Large intestine (tissue), 3 donors: ENCODE measurements around the gene PLVAP. TPM values are rescaled to one million over a fixed set of nuclear protein-coding genes. Genes with fewer than 3 reads are reported as not detected.
A peak's percentile ranks its signal among the peaks of the same experiment; 100 is the strongest.

ENCODE experiments used
- DNase-seq, 2 donors: peaks; one replicate each; pipeline versions ENCODE4 v3.0.0 to v3.0.0-alpha.2; 2013
- H3K27ac ChIP-seq: one replicate; pipeline ENCODE4 v1.5.1; 2013; ENCODE audit warnings: low read length
- H3K27me3 ChIP-seq: 2 replicates; pipeline ENCODE4 v1.6.1; 2013; ENCODE audit warnings: low read length; ENCODE audit not compliant: control insufficient read depth, insufficient read depth
- H3K36me3 ChIP-seq: 2 replicates; pipeline ENCODE4 v1.6.1; 2013; ENCODE audit warnings: low read length; ENCODE audit not compliant: control insufficient read depth, insufficient read depth
- H3K4me1 ChIP-seq: one replicate; pipeline ENCODE4 v1.6.1; 2013; ENCODE audit warnings: low read length; ENCODE audit not compliant: control insufficient read depth, insufficient read depth
- H3K4me3 ChIP-seq: one replicate; pipeline ENCODE4 v1.5.1; 2013; ENCODE audit warnings: low read length
- H3K9me3 ChIP-seq: one replicate; pipeline ENCODE4 v1.6.1; 2013; ENCODE audit warnings: mild to moderate bottlenecking, low read depth, low read length, moderate library complexity; ENCODE audit not compliant: control insufficient read depth
- WGBS: methylation state at CpG from one replicate; pipeline ENCODE4 v1.1.5; 2013; ENCODE audit warnings: low lambda C conversion rate; ENCODE audit not compliant: insufficient coverage; 5-methylcytosine and 5-hydroxymethylcytosine counted together
- polyA plus RNA-seq: library from polyadenylated mRNA; unstranded; fragments of 120-200 nt; gene quantifications from one replicate; pipeline ENCODE4 v1.2.1, GENCODE V29; 2013

PLVAP gene
- polyA plus RNA-seq, 1 donor = 35.6 TPM

DNA sequence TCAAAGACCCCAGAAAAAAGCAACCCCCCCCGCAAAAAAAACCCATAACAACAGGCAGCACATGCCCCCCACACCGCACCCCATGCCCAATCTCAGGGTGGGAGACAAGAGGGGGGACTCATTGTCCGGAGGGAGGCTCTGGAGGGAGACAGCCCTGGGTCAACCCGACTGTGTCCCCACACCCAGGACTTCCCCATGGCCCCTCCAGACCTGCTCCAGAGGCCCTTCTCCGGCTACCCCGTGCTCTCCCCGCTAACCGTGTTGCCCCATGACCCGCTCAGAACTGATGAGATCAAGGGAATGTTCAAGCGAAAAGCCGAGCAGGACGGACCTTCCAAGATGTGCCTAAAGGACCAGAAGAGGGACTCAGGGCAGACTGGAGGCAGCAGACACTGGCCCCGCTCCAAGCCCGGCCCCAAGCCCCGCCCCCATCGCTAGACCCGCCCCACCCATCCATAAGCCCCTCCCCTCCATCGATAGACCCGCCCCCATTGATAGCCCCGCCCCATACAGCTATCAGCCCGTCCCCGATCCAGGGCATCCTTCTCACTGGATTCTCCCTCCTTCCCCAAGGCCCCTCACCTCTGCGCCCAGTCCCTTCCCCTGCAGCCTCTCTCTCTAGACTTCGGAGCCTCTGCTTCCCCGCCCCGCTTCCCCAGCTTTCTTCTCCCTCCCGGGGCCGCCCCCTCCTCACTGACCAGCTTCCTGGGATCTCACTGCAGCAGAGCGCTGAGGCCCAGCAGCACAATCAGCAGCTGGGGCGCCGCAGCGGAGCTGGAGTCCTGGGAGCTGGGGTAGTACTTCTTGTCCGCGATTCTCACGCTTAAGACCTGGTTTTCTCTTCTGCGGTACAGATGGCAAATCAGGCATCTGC is 26.1 kb upstream of the PLVAP start:
- no peak overlapping the region for H3K27ac ChIP-seq

DNA sequence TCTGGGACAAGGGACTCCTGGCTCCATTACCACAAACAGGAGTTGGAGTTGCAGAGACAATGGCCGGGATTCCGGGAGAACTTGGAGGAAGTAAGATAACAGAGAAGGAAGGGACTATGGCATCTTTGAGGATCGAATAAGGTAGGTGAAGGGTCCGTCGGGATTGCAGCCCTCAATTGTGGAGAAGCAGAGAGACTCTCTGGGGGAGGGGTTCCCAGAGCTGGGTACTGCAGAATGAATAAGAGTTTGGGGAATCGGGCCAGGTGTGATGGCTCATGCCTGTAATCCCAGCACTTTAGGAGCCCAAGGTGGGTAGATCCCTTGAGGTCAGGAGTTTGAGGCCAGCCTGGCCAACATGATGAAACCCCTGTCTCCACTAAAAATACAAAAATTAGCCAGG is 24.5 kb upstream of the PLVAP start:
- Histone ChIP-seq H3K9me3 (no peaks in the 10 kb centered on the region), H3K36me3 (peaks cover 2% of the 10 kb centered on the region), H3K27me3 (no peaks in the 10 kb centered on the region), H3K27ac (no peak overlapping the region), H3K4me3 (no peak overlapping the region), H3K4me1 (no peaks in the 10 kb centered on the region)
- no peak for DNase-seq
- no CpG with 5 or more reads among the region's 6 CpGs for WGBS

More for the DNA sequence above, 26.1 kb upstream of the PLVAP start:
- Histone ChIP-seq H3K4me3 (no peak overlapping the region), H3K9me3 (no peaks in the 10 kb centered on the region), H3K36me3 (peaks cover 2% of the 10 kb centered on the region), H3K27me3 (no peaks in the 10 kb centered on the region), H3K4me1 (no peaks in the 10 kb centered on the region)
- WGBS = no CpG with 5 or more reads among the region's 36 CpGs
- no peak for DNase-seq

DNA sequence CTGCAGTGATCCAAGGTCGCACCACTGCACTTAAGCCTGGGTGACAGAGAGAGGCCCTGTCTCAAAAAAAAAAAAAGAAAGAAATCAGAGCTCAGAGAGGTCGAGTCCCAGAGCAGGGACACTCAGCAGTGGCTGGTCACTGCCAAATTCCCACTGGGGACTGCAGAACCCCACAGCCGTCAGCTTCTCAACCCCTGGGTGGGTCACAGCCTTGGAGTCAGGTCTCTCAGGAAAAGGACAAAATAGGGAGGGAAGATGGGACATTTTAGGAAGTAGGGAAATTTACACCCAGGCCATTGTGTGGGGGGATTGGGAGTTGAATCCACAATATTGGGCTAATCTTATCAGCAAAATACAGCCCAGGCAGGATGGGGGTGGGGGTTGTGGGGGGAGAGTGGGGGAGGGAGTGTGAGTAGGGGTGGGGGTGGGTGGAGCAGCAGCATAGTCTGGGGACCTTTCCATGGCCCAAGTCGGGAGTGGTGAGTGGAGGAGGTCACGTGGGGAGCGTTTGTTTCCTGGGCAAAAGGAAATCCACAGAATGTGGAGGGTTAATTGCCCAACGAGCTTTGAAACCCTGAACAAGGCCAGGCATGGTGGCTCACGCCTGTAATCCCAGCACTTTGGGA is 21.9 kb upstream of the PLVAP start:
- peaks cover 2% of the 10 kb centered on the region for H3K36me3 ChIP-seq

DNA sequence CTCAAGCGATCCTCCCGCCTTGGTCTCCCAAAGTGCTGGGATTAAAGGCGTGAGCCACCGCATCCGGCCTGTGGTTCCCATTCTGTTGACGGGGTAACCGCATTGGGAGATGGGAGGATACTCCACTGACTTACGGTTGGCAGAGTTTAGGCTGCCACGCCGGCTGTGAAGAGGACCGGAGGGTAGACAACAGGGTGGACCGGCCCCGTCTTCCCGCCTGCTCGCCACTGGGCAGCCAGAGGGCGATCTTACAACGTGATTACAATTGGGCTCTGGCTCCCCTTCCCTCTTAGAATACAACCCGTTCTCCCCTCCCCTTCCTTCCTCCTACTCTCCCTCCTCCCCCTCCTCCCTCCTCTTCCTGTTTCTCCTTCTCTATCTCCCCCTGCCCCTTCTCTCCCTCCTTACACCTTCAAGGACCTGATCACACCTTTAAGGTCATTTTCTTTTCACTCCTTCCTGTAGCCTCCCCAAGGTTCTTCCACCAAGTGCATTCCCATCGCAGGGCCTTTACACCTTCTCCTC is 17.8 kb upstream of the PLVAP start:
- DNase-seq = no peak
- 0% methylated on average over 1 of the region's 19 CpGs for WGBS
- no peaks in the 10 kb centered on the region for H3K36me3 ChIP-seq
- peaks cover 42% of the 10 kb centered on the region for H3K27me3 ChIP-seq
- no peaks in the 10 kb centered on the region for H3K9me3 ChIP-seq
- H3K27ac ChIP-seq = no peak overlapping the region
- peaks cover 7% of the 10 kb centered on the region for H3K4me1 ChIP-seq
- H3K4me3 ChIP-seq = no peak overlapping the region

More for the DNA sequence above, 21.9 kb upstream of the PLVAP start:
- WGBS = no CpG with 5 or more reads among the region's 8 CpGs
- DNase-seq = no peak
- H3K4me3 ChIP-seq = no peak overlapping the region
- no peak overlapping the region for H3K27ac ChIP-seq
- H3K9me3 ChIP-seq = no peaks in the 10 kb centered on the region
- no peaks in the 10 kb centered on the region for H3K4me1 ChIP-seq
- peaks cover 13% of the 10 kb centered on the region for H3K27me3 ChIP-seq

DNA sequence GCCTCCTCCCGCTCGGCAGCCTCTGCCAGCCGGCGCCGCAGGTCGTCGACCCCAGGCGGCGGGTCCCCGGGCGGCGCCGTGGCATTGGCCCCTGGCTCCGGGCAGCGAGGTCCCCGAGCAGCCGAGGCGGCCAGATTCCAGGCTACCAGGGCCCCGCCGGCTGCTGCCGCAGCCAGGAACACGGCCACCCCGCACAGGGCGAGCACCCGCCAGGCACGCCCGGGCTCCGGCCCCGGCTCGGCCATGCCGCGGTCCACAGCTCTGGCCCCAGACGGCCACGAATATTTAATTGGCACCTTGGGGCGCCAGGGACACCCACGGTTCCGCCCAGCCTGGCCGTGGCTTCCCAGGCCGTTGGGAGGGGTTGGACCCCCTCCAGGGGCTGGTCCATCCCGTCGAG is 16.8 kb upstream of the PLVAP start, which contains the start of gene CCDC194:
Gene CCDC194 (minus strand): TSS at position 283 of the 400 bp plus-strand sequence. CDS start 38 bp downstream, at position 245.
- Histone ChIP-seq H3K4me3 (no peak within 1 kb of the TSS), H3K4me1 (peaks cover 7% of the 10 kb centered on the region), H3K27ac (no peak within 1 kb of the TSS), H3K27me3 (peaks cover 43% of the 10 kb centered on the region), H3K9me3 (no peaks in the 10 kb centered on the region), H3K36me3 (no peaks in the 10 kb centered on the region)
- WGBS = no CpG with 5 or more reads among the region's 41 CpGs
- DNase-seq = no peak

DNA sequence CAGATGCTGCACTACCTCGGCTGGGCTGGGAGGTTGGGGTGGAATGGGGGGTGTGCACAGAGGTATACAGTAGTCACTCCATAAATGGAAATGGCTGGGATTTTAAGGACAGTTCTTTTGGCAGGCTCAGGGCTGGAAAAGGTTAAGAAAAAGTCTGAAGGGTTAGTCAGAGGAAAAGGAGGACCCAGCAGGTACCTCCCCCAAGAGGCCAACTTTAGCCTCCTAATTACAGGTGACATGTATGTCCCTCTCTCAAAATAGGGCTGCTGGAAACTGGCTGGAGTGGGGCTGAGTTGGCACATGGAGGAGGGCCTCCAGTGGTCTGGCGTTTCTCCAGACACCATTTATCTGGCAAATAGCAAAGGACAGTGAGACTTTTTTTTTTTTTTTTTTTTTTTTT is 15.9 kb upstream of the PLVAP start:
- peaks cover 45% of the 10 kb centered on the region for H3K27me3 ChIP-seq
- no peak overlapping the region for H3K27ac ChIP-seq
- no peak overlapping the region for H3K4me3 ChIP-seq
- no peak for DNase-seq
- WGBS = no CpG with 5 or more reads among the region's 2 CpGs
- peaks cover 7% of the 10 kb centered on the region for H3K4me1 ChIP-seq
- H3K36me3 ChIP-seq = no peaks in the 10 kb centered on the region
- no peaks in the 10 kb centered on the region for H3K9me3 ChIP-seq

DNA sequence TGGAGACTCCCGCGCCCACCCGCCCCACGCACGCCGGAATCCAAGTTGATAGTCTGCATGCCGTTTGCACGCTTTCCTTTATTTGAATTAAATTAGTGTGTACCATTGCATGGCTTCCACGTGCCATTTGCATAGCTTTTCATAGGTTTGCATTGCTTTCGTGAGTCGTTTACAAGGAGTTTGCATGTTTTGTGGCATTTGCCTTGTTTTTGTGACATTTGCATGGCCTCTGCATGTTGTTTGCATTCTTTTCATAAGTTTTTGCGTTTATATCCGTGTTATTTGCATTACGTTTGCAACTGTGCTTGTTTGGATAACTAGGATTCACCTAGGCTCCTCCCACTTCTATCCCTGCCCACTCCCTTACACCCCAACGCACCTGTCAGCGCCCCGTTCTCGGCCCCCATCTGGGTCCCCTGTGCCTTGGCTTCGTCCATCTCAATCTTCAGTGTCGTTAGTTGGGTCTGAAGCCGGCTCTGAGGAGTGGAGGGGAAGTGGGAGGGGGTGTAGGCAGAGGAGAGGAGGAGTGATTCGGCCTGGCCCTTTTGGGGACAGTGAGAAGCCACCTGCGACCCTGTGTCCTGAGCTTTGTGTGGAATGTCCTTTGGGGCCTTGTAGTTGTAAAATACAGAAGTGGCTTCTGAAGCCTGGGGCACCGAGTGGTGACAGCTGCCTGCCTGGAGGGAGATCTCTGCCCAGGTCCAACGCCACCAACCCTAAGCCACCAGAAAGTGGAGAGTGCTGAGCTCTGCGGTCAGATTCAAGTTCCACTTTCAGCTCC is 14.4 kb upstream of the PLVAP start:
- H3K4me1 ChIP-seq = peaks cover 7% of the 10 kb centered on the region
- WGBS = 5% methylated on average over 3 of the region's 26 CpGs
- H3K36me3 ChIP-seq = no peaks in the 10 kb centered on the region
- H3K9me3 ChIP-seq = no peaks in the 10 kb centered on the region
- H3K27ac ChIP-seq = no peak overlapping the region
- H3K4me3 ChIP-seq = no peak overlapping the region
- DNase-seq = no peak
- peaks cover 45% of the 10 kb centered on the region for H3K27me3 ChIP-seq

DNA sequence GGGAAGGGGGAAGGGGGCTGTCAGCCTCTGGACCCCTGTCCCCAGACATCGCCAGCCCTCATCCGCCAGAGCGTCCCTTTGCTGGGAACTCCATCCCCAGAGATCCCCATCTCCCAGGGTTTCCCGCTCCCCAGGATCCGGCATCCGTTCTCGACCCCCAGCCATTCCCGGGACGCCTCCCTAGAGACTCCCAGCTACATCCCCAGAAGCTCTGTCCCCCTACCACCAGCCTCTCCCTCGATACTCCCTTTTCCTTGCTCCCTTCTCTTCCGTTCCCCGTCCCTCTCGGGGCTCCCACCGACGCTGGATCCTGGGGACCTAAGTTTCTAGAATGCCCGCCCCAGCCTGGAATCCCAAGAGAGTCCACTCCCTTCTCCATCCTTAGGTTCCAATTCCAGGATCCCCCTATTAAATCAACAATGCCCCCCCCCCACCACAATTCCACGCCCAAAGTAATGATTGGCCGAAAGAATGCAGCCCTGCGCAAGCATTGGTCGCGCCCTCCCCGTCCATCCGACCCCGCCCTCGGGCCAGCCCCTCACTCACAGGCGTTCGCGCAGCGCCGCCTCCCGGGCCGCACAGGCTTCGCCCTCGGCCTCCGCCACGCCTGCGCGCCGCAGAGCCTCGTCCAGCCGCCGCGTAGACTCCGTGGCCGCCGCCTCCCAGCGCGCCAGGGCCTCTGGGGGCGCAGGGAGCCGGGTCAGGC is 13.7 kb upstream of the PLVAP start:
- no peaks in the 10 kb centered on the region for H3K36me3 ChIP-seq
- peak overlapping the region; percentile 41 for H3K4me3 ChIP-seq
- no CpG with 5 or more reads among the region's 50 CpGs for WGBS
- H3K27me3 ChIP-seq = peaks cover 45% of the 10 kb centered on the region
- peaks cover 7% of the 10 kb centered on the region for H3K4me1 ChIP-seq
- peak; percentile 86 to 90 for DNase-seq
- H3K27ac ChIP-seq = no peak overlapping the region
- no peaks in the 10 kb centered on the region for H3K9me3 ChIP-seq

DNA sequence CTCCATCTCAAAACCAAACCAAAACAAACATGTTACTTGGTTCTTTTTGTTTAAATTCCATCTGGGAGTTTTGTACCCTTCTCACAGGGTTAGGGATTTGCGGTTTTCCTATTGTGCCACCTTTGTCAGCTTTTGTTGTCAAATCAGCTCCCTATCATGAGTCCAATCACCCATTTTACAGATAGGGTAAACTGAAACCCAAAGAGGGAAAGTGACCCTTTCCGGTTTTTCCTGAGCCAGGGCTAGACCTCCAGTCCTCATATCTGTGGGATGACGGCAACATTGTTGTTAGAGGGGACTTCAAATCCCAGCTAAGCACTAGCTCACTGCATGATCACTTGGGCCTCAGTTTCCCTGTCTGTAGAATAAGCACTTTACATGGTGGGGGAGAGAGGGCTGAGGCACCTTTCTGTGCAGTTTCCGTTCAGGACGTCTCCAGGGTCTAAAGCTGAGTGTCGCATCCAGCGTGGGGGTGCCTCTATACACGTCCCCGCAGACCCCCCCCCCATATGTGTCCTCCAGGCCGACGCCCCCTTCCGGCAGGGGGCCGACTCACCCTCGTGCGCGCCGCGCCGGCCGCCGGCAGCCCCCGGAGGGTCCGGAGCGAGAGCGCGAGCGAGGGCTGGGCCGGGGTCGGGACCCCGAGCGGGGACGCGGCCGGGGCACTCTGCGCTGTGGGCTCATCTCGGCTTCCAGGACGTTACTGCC is 13.0 kb upstream of the PLVAP start:
- no peak for DNase-seq
- 67% methylated on average over 1 of the region's 37 CpGs for WGBS
- H3K27ac ChIP-seq = no peak overlapping the region
- peaks cover 7% of the 10 kb centered on the region for H3K4me1 ChIP-seq
- peaks cover 42% of the 10 kb centered on the region for H3K27me3 ChIP-seq
- H3K9me3 ChIP-seq = no peaks in the 10 kb centered on the region
- peak overlapping the region; percentile 41 for H3K4me3 ChIP-seq
- no peaks in the 10 kb centered on the region for H3K36me3 ChIP-seq
